Neural progenitor cell (in vitro differentiated cells): ENCODE measurements around the gene ZNF292. TPM values are rescaled to one million over a fixed set of nuclear protein-coding genes. Genes with fewer than 3 reads are reported as not detected.

ENCODE experiments used
- DNase-seq: peaks from one replicate; pipeline ENCODE4 v3.0.0-alpha.2; 2016; ENCODE audit warnings: low spot score
- H2AFZ ChIP-seq: fragments of 200-600 bp; sonication (generic); replicated peaks from 2 replicates; pipeline ENCODE4 v1.6.1; 2016; ENCODE audit warnings: antibody characterized with exemption
- H3F3A ChIP-seq: fragments of 200-600 bp; sonication (generic); 2 replicates; pipeline ENCODE4 v1.6.1; 2016; ENCODE audit warnings: antibody characterized with exemption, low read depth
- H3K27ac ChIP-seq: fragments of 200-600 bp; sonication (generic); 2 replicates; pipeline ENCODE4 v1.5.1; 2016; ENCODE audit warnings: mild to moderate bottlenecking
- H3K27me3 ChIP-seq: fragments of 200-600 bp; sonication (generic); 2 replicates; pipeline ENCODE4 v1.6.1; 2016; ENCODE audit warnings: mild to moderate bottlenecking, moderate library complexity
- H3K36me3 ChIP-seq: fragments of 200-600 bp; sonication (generic); 2 replicates; pipeline ENCODE4 v1.5.1; 2016
- H3K4me1 ChIP-seq: fragments of 200-600 bp; sonication (generic); 2 replicates; pipeline ENCODE4 v1.6.1; 2016; ENCODE audit warnings: mixed run types
- H3K4me2 ChIP-seq: fragments of 200-600 bp; sonication (generic); 2 replicates; pipeline ENCODE4 v1.6.1; 2016
- H3K4me3 ChIP-seq: fragments of 200-600 bp; sonication (generic); 2 replicates; pipeline ENCODE4 v1.5.1; 2016
- H3K79me2 ChIP-seq: fragments of 200-600 bp; sonication (generic); 2 replicates; pipeline ENCODE4 v1.6.1; 2016; ENCODE audit warnings: low read depth
- H3K9ac ChIP-seq: fragments of 200-600 bp; sonication (generic); 2 replicates; pipeline ENCODE4 v1.6.1; 2016
- H3K9me3 ChIP-seq: fragments of 200-600 bp; sonication (generic); 2 replicates; pipeline ENCODE4 v1.5.1; 2016; ENCODE audit warnings: low read depth
- H4K20me1 ChIP-seq: fragments of 200-600 bp; sonication (generic); 2 replicates; pipeline ENCODE4 v1.6.1; 2016; ENCODE audit warnings: low read depth
- H3K27ac Mint-ChIP-seq: 3 replicates; pipeline ENCODE4 v1.8.0; 2021; ENCODE audit warnings: mixed read lengths
- H3K27me3 Mint-ChIP-seq: 2 replicates; pipeline ENCODE4 v1.8.0; 2022; ENCODE audit warnings: low read depth, mild to moderate bottlenecking, inconsistent platforms, moderate library complexity, mixed read lengths; ENCODE audit not compliant: insufficient read depth
- H3K36me3 Mint-ChIP-seq: 3 replicates; pipeline ENCODE4 v1.8.0; 2021; ENCODE audit warnings: mixed read lengths
- H3K4me1 Mint-ChIP-seq: 3 replicates; pipeline ENCODE4 v1.8.0; 2021; ENCODE audit warnings: mixed read lengths
- H3K4me3 Mint-ChIP-seq: 3 replicates; pipeline ENCODE4 v1.8.0; 2021; ENCODE audit warnings: mild to moderate bottlenecking, moderate library complexity, mixed read lengths
- H3K9me3 Mint-ChIP-seq: 3 replicates; pipeline ENCODE4 v1.8.0; 2020; ENCODE audit warnings: mixed read lengths
- EZH2 ChIP-seq: fragments of 200-600 bp; sonication (generic); IDR thresholded peaks from 2 replicates; pipeline ENCODE4 v1.6.1; 2017; ENCODE audit warnings: antibody characterized with exemption, mild to moderate bottlenecking, moderate library complexity
- EZH2phosphoT487 ChIP-seq: fragments of 200-600 bp; sonication (generic); IDR thresholded peaks from 2 replicates; pipeline ENCODE4 v1.6.1; 2017; ENCODE audit warnings: antibody characterized with exemption
- total RNA-seq: library from RNA; depleted of rRNA; stranded (reverse); fragments of >200 nt; gene quantifications from 2 replicates; pipeline ENCODE4 v1.2.3, GENCODE V29; 2015; ENCODE audit warnings: low replicate concordance
- TF ChIP-seq, protein P1 (sequence below): fragments of 200-600 bp; sonication (generic); IDR thresholded peaks from 2 replicates; pipeline ENCODE4 v1.5.1; 2017; ENCODE audit warnings: antibody characterized with exemption, mild to moderate bottlenecking

The ZNF292 gene
- total RNA-seq, 1 donor from 2014 or later, result 66.8 TPM

GRCh38 chr6:87164506-87164905 is 9.1 kb downstream of the ZNF292 start:
- no peak overlapping the region for H3K27ac ChIP-seq
- DNase-seq, result no peak
- H3K27me3 ChIP-seq, result no peaks in the 10 kb centered on the region
- H3K4me1 ChIP-seq, result peaks cover 46% of the 10 kb centered on the region
- TF ChIP-seq EZH2phosphoT487 (no peak), EZH2 (no peak)
- TF ChIP-seq, protein P1, sequence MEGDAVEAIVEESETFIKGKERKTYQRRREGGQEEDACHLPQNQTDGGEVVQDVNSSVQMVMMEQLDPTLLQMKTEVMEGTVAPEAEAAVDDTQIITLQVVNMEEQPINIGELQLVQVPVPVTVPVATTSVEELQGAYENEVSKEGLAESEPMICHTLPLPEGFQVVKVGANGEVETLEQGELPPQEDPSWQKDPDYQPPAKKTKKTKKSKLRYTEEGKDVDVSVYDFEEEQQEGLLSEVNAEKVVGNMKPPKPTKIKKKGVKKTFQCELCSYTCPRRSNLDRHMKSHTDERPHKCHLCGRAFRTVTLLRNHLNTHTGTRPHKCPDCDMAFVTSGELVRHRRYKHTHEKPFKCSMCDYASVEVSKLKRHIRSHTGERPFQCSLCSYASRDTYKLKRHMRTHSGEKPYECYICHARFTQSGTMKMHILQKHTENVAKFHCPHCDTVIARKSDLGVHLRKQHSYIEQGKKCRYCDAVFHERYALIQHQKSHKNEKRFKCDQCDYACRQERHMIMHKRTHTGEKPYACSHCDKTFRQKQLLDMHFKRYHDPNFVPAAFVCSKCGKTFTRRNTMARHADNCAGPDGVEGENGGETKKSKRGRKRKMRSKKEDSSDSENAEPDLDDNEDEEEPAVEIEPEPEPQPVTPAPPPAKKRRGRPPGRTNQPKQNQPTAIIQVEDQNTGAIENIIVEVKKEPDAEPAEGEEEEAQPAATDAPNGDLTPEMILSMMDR, result no peak
- H3K9ac ChIP-seq, result no peak overlapping the region
- H3K79me2 ChIP-seq, result peaks cover 100% of the 10 kb centered on the region
- H3F3A ChIP-seq, result peaks cover 37% of the 10 kb centered on the region
- H3K4me1 Mint-ChIP-seq, result peaks cover 7% of the 10 kb centered on the region
- peaks cover 100% of the 10 kb centered on the region for H4K20me1 ChIP-seq
- no peak overlapping the region for H2AFZ ChIP-seq
- H3K9me3 Mint-ChIP-seq, result peaks cover 3% of the 10 kb centered on the region
- no peak overlapping the region for H3K27ac Mint-ChIP-seq
- no peaks in the 10 kb centered on the region for H3K36me3 ChIP-seq
- H3K27me3 Mint-ChIP-seq, result no peaks in the 10 kb centered on the region
- H3K9me3 ChIP-seq, result no peaks in the 10 kb centered on the region
- no peak overlapping the region for H3K4me3 Mint-ChIP-seq
- H3K4me2 ChIP-seq, result no peak overlapping the region
- H3K4me3 ChIP-seq, result no peak overlapping the region
- H3K36me3 Mint-ChIP-seq, result peaks cover 47% of the 10 kb centered on the region

DNA sequence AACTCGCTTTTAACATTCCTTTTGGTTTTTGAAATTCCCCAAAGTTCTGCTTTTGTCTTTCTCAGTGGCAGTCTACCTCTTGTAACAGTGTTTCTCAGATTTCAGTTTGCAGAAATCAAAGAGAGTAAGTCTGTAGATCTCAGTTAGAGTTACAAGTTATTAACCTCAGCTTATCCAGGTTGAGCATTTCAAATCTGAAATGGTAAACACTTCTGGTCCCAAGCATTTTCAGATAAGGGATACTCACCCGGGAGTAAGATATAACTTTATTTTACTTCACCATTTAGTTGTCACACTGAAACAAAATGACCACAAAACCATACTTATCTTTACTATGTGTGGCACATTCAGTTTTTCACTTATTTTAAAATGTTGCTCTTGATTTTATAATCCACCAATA is 9.8 kb downstream of the ZNF292 start:
- no peak overlapping the region for H2AFZ ChIP-seq
- H3K9me3 ChIP-seq, result no peaks in the 10 kb centered on the region
- H3K4me2 ChIP-seq, result no peak overlapping the region
- peaks cover 7% of the 10 kb centered on the region for H3K4me1 Mint-ChIP-seq
- peaks cover 3% of the 10 kb centered on the region for H3K9me3 Mint-ChIP-seq
- peaks cover 3% of the 10 kb centered on the region for H3K36me3 ChIP-seq
- TF ChIP-seq EZH2, result no peak
- TF ChIP-seq, protein P1, result no peak
- no peak for TF ChIP-seq EZH2phosphoT487
- H3K4me1 ChIP-seq, result peaks cover 53% of the 10 kb centered on the region
- peaks cover 100% of the 10 kb centered on the region for H4K20me1 ChIP-seq
- H3K4me3 ChIP-seq, result no peak overlapping the region
- peak overlapping the region; percentile 47 for H3K27ac ChIP-seq
- H3F3A ChIP-seq, result peaks cover 40% of the 10 kb centered on the region
- H3K4me3 Mint-ChIP-seq, result no peak overlapping the region
- DNase-seq, result no peak
- H3K9ac ChIP-seq, result no peak overlapping the region
- peaks cover 100% of the 10 kb centered on the region for H3K79me2 ChIP-seq
- no peaks in the 10 kb centered on the region for H3K27me3 Mint-ChIP-seq
- peaks cover 46% of the 10 kb centered on the region for H3K36me3 Mint-ChIP-seq
- no peaks in the 10 kb centered on the region for H3K27me3 ChIP-seq
- no peak overlapping the region for H3K27ac Mint-ChIP-seq

- peak overlapping the region; percentile 81 for H3K27ac ChIP-seq
- DNase-seq, result peak; percentile 56
- Mint-ChIP-seq H3K9me3 (peaks cover 12% of the 10 kb centered on the region), H3K36me3 (peaks cover 47% of the 10 kb centered on the region), H3K4me1 (no peaks in the 10 kb centered on the region), H3K27ac (no peak overlapping the region), H3K27me3 (no peaks in the 10 kb centered on the region), H3K4me3 (no peak overlapping the region)
- peaks cover 63% of the 10 kb centered on the region for H3K4me1 ChIP-seq
- peak overlapping the region; percentile 25 for H3K4me3 ChIP-seq
- peaks cover 53% of the 10 kb centered on the region for H3F3A ChIP-seq
- peaks cover 3% of the 10 kb centered on the region for H3K36me3 ChIP-seq
- peak overlapping the region; percentile 78 for H3K4me2 ChIP-seq
- TF ChIP-seq, protein P1, result no peak
- no peak for TF ChIP-seq EZH2
- no peak for TF ChIP-seq EZH2phosphoT487
- H2AFZ ChIP-seq, result no peak overlapping the region
- H3K9me3 ChIP-seq, result no peaks in the 10 kb centered on the region
- H4K20me1 ChIP-seq, result peaks cover 100% of the 10 kb centered on the region
- H3K27me3 ChIP-seq, result no peaks in the 10 kb centered on the region
- H3K79me2 ChIP-seq, result peaks cover 100% of the 10 kb centered on the region
- no peak overlapping the region for H3K9ac ChIP-seq
Observed at GRCh38 chr6:87171938-87172633, 16.7 kb downstream of the ZNF292 start.
